GM23338 (cell line): ENCODE data around the gene PHLDB1.

Experiments used
- CTCF ChIP-seq, 2 experiments: fragments of 200-600 bp in 1 of 2; sonication (generic) in 1 of 2; conservative IDR thresholded peaks; 2 replicates each; pipeline versions ENCODE4 v1.5.1 to v1.6.1; 2016 to 2017; ENCODE audit warnings: antibody characterized with exemption in 2 of 2, low read depth in 2 of 2, mild to moderate bottlenecking in 2 of 2, moderate library complexity in 1 of 2
- EZH2phosphoT487 ChIP-seq: fragments of 200-600 bp; sonication (generic); IDR thresholded peaks from one replicate; pipeline ENCODE4 v1.8.1; 2018; ENCODE audit warnings: antibody characterized with exemption; ENCODE audit not compliant: unreplicated experiment
- JUNB ChIP-seq: IDR thresholded peaks from one replicate; pipeline ENCODE4 v1.6.1; 2016; ENCODE audit warnings: antibody characterized with exemption; ENCODE audit not compliant: unreplicated experiment
- NANOG ChIP-seq: IDR thresholded peaks from 2 replicates; pipeline ENCODE4 v1.6.1; 2016; ENCODE audit warnings: antibody characterized with exemption, borderline replicate concordance
- POLR2AphosphoS5 ChIP-seq: IDR thresholded peaks from 2 replicates; pipeline ENCODE4 v1.6.1; 2016; ENCODE audit warnings: antibody characterized with exemption, low read depth
- REST ChIP-seq: IDR thresholded peaks from one replicate; pipeline ENCODE4 v1.6.1; 2018; ENCODE audit warnings: antibody characterized with exemption; ENCODE audit not compliant: unreplicated experiment

DNA sequence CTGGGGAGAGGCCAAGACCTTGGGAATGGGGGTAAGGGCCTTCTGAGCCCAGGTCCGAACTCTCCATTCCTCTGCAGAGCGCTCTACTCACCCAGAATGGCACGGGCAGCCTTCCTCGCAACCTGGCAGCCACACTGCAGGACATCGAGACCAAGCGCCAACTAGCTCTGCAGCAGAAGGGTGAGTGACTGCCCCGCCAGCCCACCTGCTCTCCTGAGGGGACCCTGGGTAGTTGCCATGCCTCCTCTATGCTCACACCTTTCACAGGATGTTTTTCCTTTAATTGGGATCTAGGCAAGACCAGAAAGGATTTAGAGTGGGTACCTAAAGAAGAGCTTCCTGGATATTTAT, 36.6 kb downstream of the PHLDB1 start:
- TF ChIP-seq NANOG (no peak), CTCF (conservative IDR thresholded peaks at IDR 0.05; ENCODE audit: low read depth in 2 of 2) (no peak), EZH2phosphoT487 (no peak), POLR2AphosphoS5 (no peak), REST (no peak), JUNB (no peak)
